Measurements from ENCODE around the gene POLE.

GRCh38 chr12:132601171-132601883 lies 85.8 kb downstream of the POLE start:
- TF ChIP-seq, protein P1, sequence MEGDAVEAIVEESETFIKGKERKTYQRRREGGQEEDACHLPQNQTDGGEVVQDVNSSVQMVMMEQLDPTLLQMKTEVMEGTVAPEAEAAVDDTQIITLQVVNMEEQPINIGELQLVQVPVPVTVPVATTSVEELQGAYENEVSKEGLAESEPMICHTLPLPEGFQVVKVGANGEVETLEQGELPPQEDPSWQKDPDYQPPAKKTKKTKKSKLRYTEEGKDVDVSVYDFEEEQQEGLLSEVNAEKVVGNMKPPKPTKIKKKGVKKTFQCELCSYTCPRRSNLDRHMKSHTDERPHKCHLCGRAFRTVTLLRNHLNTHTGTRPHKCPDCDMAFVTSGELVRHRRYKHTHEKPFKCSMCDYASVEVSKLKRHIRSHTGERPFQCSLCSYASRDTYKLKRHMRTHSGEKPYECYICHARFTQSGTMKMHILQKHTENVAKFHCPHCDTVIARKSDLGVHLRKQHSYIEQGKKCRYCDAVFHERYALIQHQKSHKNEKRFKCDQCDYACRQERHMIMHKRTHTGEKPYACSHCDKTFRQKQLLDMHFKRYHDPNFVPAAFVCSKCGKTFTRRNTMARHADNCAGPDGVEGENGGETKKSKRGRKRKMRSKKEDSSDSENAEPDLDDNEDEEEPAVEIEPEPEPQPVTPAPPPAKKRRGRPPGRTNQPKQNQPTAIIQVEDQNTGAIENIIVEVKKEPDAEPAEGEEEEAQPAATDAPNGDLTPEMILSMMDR (IDR thresholded peaks at IDR 0.05): no peak
- TF ChIP-seq ZFX (IDR thresholded peaks at IDR 0.05; ENCODE audit: borderline replicate concordance): no peak

Data from 22Rv1 (cell line).